Fibroblast of pulmonary artery (primary cell): Measurements from ENCODE around the gene ARHGEF7.

Experiments used
- DNase-seq: peaks from one replicate; pipeline ENCODE4 v3.0.0-alpha.2; 2010; ENCODE audit warnings: low read depth
- H3K4me3 ChIP-seq: replicated peaks from 2 replicates; pipeline ENCODE4 v1.5.1; 2011; ENCODE audit warnings: low read depth, mild to moderate bottlenecking, control low read depth, low read length, moderate library complexity
- CTCF ChIP-seq: IDR thresholded peaks from 2 replicates; pipeline ENCODE4 v1.5.1; 2011; ENCODE audit warnings: mild to moderate bottlenecking, control low read depth, low read length, inconsistent platforms; ENCODE audit errors: missing control alignments

ARHGEF7 gene

DNA sequence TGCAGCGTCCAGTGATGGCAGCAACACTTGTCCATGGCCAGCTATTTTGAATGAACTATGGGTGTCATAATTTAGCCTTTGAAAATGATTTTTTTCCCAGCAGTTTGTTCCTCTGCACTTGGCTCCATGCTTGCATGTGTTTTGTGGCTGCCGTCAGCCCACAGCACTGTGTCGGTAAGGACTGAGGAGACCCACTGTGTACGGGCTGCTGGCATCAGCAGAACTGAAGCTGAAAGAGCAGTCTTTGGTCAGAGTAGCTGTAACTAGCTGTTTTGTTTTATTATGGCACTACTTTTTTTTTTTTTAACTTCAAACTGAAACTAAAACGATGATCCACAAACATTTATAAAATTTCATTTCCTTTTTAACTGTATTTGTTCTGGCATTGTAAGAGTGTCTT lies 155.0 kb downstream of the ARHGEF7 start:
- no peak overlapping the region for H3K4me3 ChIP-seq
- DNase-seq = no peak
- no peak for TF ChIP-seq CTCF

DNA sequence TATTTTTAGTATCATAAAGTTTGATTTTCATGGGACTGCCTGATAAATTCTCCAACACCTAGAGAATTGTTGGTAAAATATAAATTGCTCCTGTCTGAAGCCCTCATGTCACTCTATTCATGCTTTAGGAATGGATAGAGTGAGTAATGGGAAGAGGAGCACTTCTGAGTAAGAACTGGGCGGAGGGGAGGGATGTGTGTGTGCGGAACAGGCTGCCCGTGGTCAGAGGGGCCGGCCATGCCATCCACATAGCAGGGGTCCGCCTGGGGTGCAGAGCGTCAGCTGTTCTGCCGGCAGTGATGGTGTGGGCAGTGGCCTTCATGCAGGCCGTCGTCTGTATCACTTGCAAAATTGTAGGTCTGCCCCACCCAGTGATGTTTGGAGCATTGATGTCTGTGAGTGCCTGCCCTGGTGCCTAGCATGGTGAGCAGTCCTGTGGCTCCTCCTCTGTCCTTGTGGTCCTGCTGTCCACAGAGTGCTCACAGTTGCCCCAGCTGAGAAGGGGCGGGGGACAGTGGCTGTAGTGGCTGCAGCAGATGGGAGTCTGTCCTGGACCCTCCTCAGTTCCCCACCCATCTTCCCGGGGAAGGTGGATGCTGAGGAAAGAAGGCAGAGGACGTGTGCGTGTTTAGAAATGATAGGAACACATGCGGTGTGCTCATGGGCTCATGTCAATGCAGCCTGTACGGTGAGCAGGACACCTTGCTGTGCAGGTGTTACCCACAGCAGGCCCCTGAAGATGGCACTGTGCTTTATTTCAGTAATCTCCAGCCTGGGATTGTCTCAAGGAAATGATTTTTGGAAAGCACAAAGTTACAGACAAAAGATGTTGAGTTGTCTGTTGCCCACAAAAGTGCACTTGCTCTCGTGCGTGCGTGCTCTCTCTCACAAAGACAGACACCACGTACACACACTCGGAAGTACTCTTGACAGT lies 155.9 kb downstream of the ARHGEF7 start:
- TF ChIP-seq CTCF = no peak
- no peak for DNase-seq
- no peak overlapping the region for H3K4me3 ChIP-seq

- TF ChIP-seq CTCF = no peak
- H3K4me3 ChIP-seq = no peak overlapping the region
- DNase-seq = no peak
These were observed 157.0 kb downstream of the ARHGEF7 start for GRCh38 chr13:111272117-111272516.

GRCh38 chr13:111275382-111275781 lies 160.3 kb downstream of the ARHGEF7 start:
- H3K4me3 ChIP-seq = no peak overlapping the region
- TF ChIP-seq CTCF = no peak
- peak; percentile 6 for DNase-seq

DNA sequence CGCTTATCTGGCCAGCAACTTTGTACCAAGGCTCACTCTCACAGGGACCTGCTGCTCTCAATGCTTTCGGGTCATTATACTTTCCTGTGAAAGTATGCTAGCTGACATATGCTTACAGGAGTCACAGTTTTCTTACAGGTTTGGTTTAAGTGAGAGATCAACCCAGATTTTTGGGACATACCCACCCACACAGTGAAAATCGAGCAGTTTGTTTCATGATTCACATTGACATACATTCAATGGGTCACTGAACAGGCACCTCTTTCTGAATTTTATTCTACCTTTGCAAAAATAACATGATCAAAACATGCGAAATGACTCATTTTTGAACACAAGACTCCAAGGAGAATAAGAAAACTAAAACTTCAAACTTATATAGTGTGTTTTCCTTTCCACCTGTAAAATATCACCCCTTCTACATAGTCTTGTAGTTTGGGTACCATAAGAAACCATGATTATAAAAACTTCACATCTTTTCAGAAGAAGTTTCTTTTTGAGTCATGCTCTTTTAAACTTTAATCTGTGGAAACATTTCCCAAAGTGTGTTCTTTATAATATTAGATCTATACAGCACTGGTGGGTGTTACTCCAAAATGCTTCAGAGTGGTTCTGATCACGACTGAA lies 161.0 kb downstream of the ARHGEF7 start:
- DNase-seq = no peak
- H3K4me3 ChIP-seq = no peak overlapping the region
- no peak for TF ChIP-seq CTCF

GRCh38 chr13:111278258-111278657 lies 163.1 kb downstream of the ARHGEF7 start:
- H3K4me3 ChIP-seq = no peak overlapping the region
- no peak for TF ChIP-seq CTCF
- DNase-seq = no peak
